Kidney (tissue), 14 donors: ENCODE results near the gene CORO2B. TPM values are rescaled to one million over a fixed set of nuclear protein-coding genes. Genes with fewer than 3 reads are reported as not detected.

ENCODE experiments used
- DNase-seq, 5 donors: peaks; one replicate each; pipeline ENCODE4 v3.0.0-alpha.2; 2013 to 2020
- FAIRE-seq: peaks from 2 replicates; lab custom pipeline; 2012; peaks lifted over from hg19 to GRCh38; lab: Jason Lieb, UNC
- H3K27ac ChIP-seq, 2 donors: one replicate each; pipeline ENCODE4 v1.7.0; 2013; ENCODE audit warnings: low read depth in 2 of 2, low read length in 2 of 2, inconsistent platforms in 1 of 2
- H3K27me3 ChIP-seq: one replicate; pipeline ENCODE4 v1.7.1; 2013; ENCODE audit warnings: low read length, inconsistent platforms; ENCODE audit not compliant: control insufficient read depth, insufficient read depth
- H3K36me3 ChIP-seq, 3 donors: one replicate each; pipeline versions ENCODE4 v1.7.0 to v1.7.1; 2013; ENCODE audit warnings: low read length in 3 of 3, control low read depth in 1 of 3, inconsistent platforms in 1 of 3; ENCODE audit not compliant: insufficient read depth in 3 of 3, control insufficient read depth in 2 of 3
- H3K4me1 ChIP-seq, 3 donors: one replicate each; pipeline versions ENCODE4 v1.7.0 to v1.7.1; 2013; ENCODE audit warnings: low read length in 3 of 3, inconsistent platforms in 1 of 3, low read depth in 1 of 3; ENCODE audit not compliant: control insufficient read depth in 2 of 3, insufficient read depth in 2 of 3
- H3K4me3 ChIP-seq, 3 donors: one replicate each; pipeline versions ENCODE4 v1.7.0 to v1.8.1; 2013; ENCODE audit warnings: low read length in 3 of 3, control low read depth in 1 of 3, inconsistent platforms in 1 of 3
- H3K9ac ChIP-seq, 3 donors: one replicate each; pipeline versions ENCODE4 v1.7.0 to v1.7.1; 2013; ENCODE audit warnings: low read length in 3 of 3, control low read depth in 1 of 3, inconsistent platforms in 1 of 3
- H3K9me3 ChIP-seq, 3 donors: one replicate each; pipeline versions ENCODE4 v1.7.0 to v1.7.1; 2013; ENCODE audit warnings: low read length in 3 of 3, control low read depth in 1 of 3, inconsistent platforms in 1 of 3; ENCODE audit not compliant: control insufficient read depth in 2 of 3, insufficient read depth in 1 of 3
- CTCF ChIP-seq: IDR thresholded peaks from 3 replicates; pipeline ENCODE4 v1.5.1; 2012; ENCODE audit warnings: mild to moderate bottlenecking, moderate library complexity, borderline replicate concordance; ENCODE audit not compliant: insufficient read depth; ENCODE audit errors: extremely low read depth
- intact Hi-C: fragments of 100-400 bp; cut with DNase I; formaldehyde crosslinking; loops from one replicate; pipeline ENCODE4 v1.11.1; 2022
- polyA plus RNA-seq: library from polyadenylated mRNA; stranded (reverse); fragments of 350-450 nt; fragmentation: Illumina TruSeq; extraction: RNeasy Lipid Tissue Mini Kit (QIAGEN cat#74804); gene quantifications from one replicate; pipeline ENCODE4 v1.2.3, GENCODE V29; 2014; ENCODE audit warnings: low read depth, low replicate concordance; ENCODE audit not compliant: insufficient read depth
- total RNA-seq: library from RNA; stranded (reverse); fragmentation: NEBNext Ultra II Directional; extraction: Animal tissue kit (Norgen Biotek cat#: 25700); gene quantifications from one replicate; pipeline ENCODE4 v1.2.1, GENCODE V29; 2021
- donor health status: control.
- donor health status: control.
- donor health status: control.
- donor health status: control.
- donor health status: control.
- donor health status: DM: yes; HTN: yes; CAD: no.
- donor health status: Normal renal cell carcinoma (clear cell type).

CORO2B gene
- total and polyA plus RNA-seq, 2 donors from 2014 or later: 7.9 to 9.0 TPM

GRCh38 chr15:68606375-68606774, 27.6 kb downstream of the CORO2B start:
- Histone ChIP-seq H3K4me1 (peaks cover 6 to 20% (median 20%) of the 10 kb centered on the region in 3 donors), H3K9ac (no peak overlapping the region), H3K4me3 (no peak overlapping the region), H3K36me3 (no peaks in the 10 kb centered on the region), H3K27me3 (no peaks in the 10 kb centered on the region), H3K27ac (no peak overlapping the region), H3K9me3 (no peaks in the 10 kb centered on the region)
- FAIRE-seq: no peak
- TF ChIP-seq CTCF: no peak
- intact Hi-C loops: no loop called here
- no peak for DNase-seq

- Histone ChIP-seq H3K27me3 (no peaks in the 10 kb centered on the region), H3K27ac (peak overlapping the region; percentile 16 to 46), H3K9me3 (no peaks in the 10 kb centered on the region), H3K36me3 (no peaks in the 10 kb centered on the region), H3K9ac (no peak overlapping the region), H3K4me3 (no peak overlapping the region), H3K4me1 (peaks cover 0 to 18% (median 17%) of the 10 kb centered on the region in 3 donors)
- intact Hi-C loops: no loop called here
- peak; percentile 70 to 96 (median 75) for DNase-seq
- no peak for FAIRE-seq
- no peak for TF ChIP-seq CTCF
Measured at GRCh38 chr15:68608206-68608843, 29.5 kb downstream of the CORO2B start.

- FAIRE-seq (no peak), DNase-seq (no peak)
- Histone ChIP-seq H3K4me3 (no peak overlapping the region), H3K9ac (no peak overlapping the region), H3K27ac (peak overlapping the region; percentile 46 to 50), H3K36me3 (no peaks in the 10 kb centered on the region), H3K9me3 (no peaks in the 10 kb centered on the region), H3K4me1 (peaks cover 0 to 18% (median 17%) of the 10 kb centered on the region in 3 donors), H3K27me3 (no peaks in the 10 kb centered on the region)
- TF ChIP-seq CTCF: no peak
- intact Hi-C loops: no loop called here
Measured at GRCh38 chr15:68608844-68609232, 30.0 kb downstream of the CORO2B start.
